ENCODE measurements around the gene AGAP2. TPM values are rescaled to one million over a fixed set of nuclear protein-coding genes. Genes with fewer than 3 reads are reported as not detected.
A peak's percentile ranks its signal among the peaks of the same experiment; 100 is the strongest.

The AGAP2 gene
- total and polyA plus RNA-seq, 9 of the 15 experiments (the other 6 are each of a cell fraction or from before 2014, with no cell fraction given) = 0.04 to 0.77 (median 0.28) TPM; not detected in 1

- TF ChIP-seq GABPB1 (CRISPR knock-in tag; IDR thresholded peaks at IDR 0.05) (no peak), IFI16 (CRISPR knock-in tag; IDR thresholded peaks at IDR 0.05) (no peak)
These were observed 28.1 kb upstream of the AGAP2 start, which contains the start of gene CYP27B1 (continued) for GRCh38 chr12:57766464-57767304.

GRCh38 chr12:57765698-57766463 lies 27.3 kb upstream of the AGAP2 start:
- Histone ChIP-seq H3K4me3 (no peak overlapping the region), H3K9me1 (ENCODE audit: control insufficient read depth, insufficient read depth, low read length) (no peaks in the 10 kb centered on the region), H3K27ac (ENCODE audit: extremely low read depth, low read depth, low read length) (no peak overlapping the region), H3K27me3 (ENCODE audit: control insufficient read depth in 2 of 2, insufficient read depth in 2 of 2, low read length in 2 of 2) (no peaks in the 10 kb centered on the region), H3K4me1 (replicated peaks in 1 of 2; ENCODE audit: control insufficient read depth in 2 of 2, insufficient read depth in 2 of 2, low read length in 2 of 2) (peaks cover 14 to 32% of the 10 kb centered on the region in 2 experiments), H3K36me3 (ENCODE audit: control insufficient read depth, insufficient read depth, low read length) (peaks cover 31% of the 10 kb centered on the region), H3K4me2 (ENCODE audit: insufficient read depth, low read length) (peak overlapping the region; percentile 63), H3K9me3 (replicated peaks; ENCODE audit: control insufficient read depth, insufficient read depth, low read depth, low read length) (no peaks in the 10 kb centered on the region), H2AFZ (ENCODE audit: low read depth, low read length) (no peak overlapping the region), H3K79me2 (ENCODE audit: control insufficient read depth, insufficient read depth, low read length) (peaks cover 6% of the 10 kb centered on the region), H3K9ac (ENCODE audit: insufficient read depth in 1 of 2, low read depth in 2 of 2, low read length in 2 of 2) (no peak overlapping the region; a peak in 1 of 4 replicates), H4K20me1 (replicated peaks; ENCODE audit: control insufficient read depth, insufficient read depth, low read length) (no peaks in the 10 kb centered on the region)
- no peak for TF ChIP-seq GTF2E2 (tag; IDR thresholded peaks at IDR 0.05)
- TF ChIP-seq, protein P1, sequence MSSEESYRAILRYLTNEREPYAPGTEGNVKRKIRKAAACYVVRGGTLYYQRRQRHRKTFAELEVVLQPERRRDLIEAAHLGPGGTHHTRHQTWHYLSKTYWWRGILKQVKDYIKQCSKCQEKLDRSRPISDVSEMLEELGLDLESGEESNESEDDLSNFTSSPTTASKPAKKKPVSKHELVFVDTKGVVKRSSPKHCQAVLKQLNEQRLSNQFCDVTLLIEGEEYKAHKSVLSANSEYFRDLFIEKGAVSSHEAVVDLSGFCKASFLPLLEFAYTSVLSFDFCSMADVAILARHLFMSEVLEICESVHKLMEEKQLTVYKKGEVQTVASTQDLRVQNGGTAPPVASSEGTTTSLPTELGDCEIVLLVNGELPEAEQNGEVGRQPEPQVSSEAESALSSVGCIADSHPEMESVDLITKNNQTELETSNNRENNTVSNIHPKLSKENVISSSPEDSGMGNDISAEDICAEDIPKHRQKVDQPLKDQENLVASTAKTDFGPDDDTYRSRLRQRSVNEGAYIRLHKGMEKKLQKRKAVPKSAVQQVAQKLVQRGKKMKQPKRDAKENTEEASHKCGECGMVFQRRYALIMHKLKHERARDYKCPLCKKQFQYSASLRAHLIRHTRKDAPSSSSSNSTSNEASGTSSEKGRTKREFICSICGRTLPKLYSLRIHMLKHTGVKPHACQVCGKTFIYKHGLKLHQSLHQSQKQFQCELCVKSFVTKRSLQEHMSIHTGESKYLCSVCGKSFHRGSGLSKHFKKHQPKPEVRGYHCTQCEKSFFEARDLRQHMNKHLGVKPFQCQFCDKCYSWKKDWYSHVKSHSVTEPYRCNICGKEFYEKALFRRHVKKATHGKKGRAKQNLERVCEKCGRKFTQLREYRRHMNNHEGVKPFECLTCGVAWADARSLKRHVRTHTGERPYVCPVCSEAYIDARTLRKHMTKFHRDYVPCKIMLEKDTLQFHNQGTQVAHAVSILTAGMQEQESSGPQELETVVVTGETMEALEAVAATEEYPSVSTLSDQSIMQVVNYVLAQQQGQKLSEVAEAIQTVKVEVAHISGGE (CRISPR knock-in tag; IDR thresholded peaks at IDR 0.05) = peak in 1 of 3 experiments; percentile 39; a peak in 1 of 6 replicates
- ChIA-PET CTCF (ENCODE audit: low intra/inter-chr PET ratio) (no interaction called here), POLR2A (interaction anchor here (1.0 to 3.8 kb wide), 6 partner anchors 9 to 141 kb away, joined by 3 to 26 read pairs (median 4); partner anchors contain the start of genes AVIL, TSFM and TSPAN31)
- WGBS (ENCODE audit: insufficient coverage, low coverage, missing lambda C conversion rate) = 78% methylated on average over 23 of the region's 40 CpGs
- no TSS peak for BruUV-seq (replicated peaks)
- intact Hi-C loops (cut with micrococcal nuclease) = no loop called here
- peak; percentile 69 for FAIRE-seq
- no peak for DNase-seq (ENCODE audit: extremely low read depth in 1 of 4, low spot score in 3 of 4)
- ATAC-seq = no peak
- in situ Hi-C loops (cut with MboI) = no loop called here
